Daoy (cell line): ENCODE data around the gene ADAMTS2. TPM values are rescaled to one million over a fixed set of nuclear protein-coding genes. Genes with fewer than 3 reads are reported as not detected.

Experiments
- DNase-seq: peaks from one replicate; pipeline ENCODE4 v3.0.0-alpha.2; 2015; ENCODE audit warnings: low read depth
- total RNA-seq: library from RNA; depleted of rRNA; stranded (reverse); fragments of >200 nt; shearing (Covaris generic); gene quantifications from 2 replicates; pipeline ENCODE4 v1.2.3, GENCODE V29; 2014

Gene ADAMTS2
- total RNA-seq, 1 experiment from 2014 or later: 0.46 TPM

DNA sequence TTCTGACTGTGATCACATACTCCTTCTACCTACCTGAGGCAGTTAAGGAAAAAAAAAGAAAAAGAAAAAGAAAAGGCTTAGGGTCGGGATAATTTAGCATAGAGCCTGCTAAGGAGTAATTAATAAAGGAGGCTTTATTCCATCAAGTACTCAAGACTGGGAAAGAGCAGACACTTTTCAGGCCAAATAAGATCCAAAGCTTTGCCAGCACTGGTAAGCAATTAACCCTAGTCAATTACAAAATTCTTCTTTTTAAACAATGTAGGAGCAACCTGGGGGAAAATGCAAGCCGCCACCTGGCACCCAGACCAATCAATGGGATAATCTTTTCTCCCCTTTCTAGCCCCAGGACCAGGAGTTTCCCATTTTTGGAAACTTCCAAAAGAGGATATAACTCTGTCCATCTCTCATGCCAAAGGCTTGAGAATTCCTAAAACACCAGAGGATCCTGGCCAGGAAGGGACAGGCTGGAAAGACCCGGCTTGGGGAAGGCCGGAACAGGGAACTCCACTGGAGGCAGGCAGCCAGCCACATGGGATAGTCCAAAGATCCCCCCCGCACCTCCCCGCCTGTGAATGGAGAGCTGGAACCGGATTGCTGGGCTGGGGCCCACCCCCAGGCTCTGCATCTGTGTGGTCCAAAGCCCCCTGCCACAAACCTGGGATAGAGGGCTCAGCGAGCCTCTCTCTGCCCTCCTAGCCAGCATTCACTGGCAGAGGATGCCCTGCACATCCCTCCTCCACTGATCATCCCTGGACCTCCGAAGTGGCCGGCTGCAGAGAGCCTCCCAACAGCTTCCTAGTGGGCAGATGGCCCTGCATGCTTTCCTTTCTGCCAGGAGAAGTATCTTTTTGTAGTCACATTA is 167.3 kb downstream of the ADAMTS2 start:
- DNase-seq: no peak

DNA sequence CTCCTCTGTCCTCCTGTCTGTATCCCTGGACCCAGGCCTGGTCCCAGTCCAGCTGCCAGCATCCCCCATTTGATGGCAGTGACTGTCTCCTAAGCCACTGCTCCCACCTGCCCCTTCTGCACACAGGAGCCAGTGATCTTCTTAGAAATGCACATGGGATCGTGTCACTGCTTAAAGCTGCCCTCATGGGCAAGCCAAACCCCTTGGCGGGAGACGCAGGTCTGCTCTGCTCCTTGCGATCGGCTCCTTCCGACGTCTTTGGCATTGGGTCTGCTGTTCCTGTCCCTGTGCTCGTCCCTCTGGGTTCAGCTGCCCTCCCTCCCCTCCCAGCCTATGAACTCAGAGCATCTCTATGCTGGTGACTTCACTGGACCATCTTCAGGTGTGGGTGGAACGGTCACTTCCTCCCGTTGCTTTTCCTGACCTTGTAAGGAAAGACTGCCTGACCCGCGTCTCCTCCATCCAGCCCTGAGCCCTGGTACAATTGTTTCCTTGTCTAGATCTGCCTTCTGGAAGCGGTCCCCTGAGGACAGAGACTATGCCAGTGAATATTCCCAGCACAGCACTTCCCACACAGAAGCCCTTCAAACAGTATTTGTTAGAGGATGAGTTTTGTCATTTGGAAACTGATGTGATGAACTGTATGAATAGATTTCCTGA is 168.6 kb downstream of the ADAMTS2 start:
- DNase-seq: no peak

DNA sequence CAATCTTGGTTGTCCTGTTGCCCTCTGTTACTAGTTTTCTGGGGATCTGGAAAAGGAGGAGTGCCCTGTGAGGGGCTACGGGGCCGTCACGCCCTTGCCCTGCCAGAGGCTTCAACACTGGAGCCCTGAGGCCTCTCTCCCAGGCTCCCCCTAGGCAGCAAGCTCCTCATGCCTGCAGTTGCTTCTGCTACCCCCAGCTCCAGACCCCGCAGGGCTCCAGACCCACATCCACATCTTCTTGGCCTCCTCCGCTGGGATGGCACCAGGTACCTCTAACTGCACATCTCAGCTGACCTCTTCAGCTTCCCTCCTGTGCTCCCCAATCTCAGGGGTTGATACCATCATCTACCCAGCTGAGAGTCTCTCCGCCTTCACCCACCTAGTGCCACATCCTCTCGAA is 169.1 kb downstream of the ADAMTS2 start:
- no peak for DNase-seq

DNA sequence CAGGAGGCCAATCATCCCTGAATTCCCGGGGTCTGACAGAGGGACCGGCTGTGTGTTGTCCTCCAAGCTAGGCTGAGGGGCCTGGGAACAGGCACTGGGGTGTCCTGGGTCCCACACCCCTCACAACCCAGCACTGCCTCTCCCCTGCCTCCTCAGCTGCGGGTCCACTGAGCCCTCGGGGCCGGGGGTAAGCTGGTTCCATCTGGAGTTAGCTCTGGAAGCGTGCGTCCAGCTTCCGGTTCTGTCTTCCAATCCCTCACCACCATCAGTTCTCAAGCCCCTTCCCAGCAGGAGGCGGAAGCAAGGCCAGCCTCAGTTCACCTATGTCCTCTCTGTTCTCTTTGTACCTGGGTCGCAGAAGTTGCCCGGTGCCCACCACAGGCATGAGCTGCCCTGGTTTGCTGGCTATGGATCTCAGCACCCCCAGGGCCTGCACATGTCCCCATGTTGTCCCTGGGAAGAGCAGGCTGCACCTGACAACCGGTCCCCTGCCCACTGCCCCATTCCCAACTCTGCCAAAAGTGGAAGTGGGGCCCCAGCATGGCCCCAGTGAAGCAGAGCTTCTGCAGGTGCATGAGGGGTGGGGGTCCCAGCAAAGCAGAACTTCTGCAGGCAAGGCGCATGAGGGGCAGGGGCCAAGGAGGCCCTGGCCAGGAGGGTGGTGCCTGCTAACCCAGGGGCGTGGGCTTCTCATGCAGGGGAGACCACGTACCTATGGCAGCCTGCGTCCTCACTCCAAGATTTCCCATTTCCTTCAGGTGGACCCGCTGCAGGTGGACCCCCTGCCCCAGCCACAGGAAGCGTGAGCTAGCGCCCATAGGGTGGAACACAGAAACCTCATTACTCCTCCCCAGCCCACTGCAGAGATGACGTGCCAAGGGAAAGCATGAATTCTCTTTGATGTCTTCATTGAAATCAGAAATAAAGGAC is 173.2 kb downstream of the ADAMTS2 start:
- no peak for DNase-seq

DNA sequence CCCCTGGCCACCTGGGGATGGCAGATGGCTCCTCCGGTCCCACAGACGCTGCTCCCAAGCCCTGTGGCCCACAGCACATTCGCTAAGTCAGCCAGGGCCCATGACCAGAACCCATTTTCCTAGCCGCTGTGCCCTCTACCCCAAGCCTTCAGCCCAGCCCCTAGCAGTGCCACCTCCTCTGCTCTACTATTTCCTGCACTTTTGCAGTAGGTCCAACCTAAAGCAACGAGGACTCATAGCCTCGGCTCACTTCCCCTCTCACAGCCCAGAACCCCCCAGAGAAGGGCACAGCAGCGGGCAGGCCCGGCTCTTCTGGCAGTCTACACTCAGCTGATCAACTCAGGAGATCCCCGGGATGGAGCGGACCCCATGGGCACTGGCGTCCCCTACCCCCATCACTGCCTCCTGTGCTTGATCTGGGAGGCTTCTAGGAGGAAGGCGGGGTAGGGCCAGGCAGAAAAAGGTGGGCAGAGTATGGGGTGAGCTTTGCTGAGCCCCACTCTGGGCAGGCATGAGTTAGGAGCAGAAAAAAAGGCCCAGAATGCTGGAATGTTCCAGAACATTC is 173.9 kb downstream of the ADAMTS2 start:
- DNase-seq: no peak

DNA sequence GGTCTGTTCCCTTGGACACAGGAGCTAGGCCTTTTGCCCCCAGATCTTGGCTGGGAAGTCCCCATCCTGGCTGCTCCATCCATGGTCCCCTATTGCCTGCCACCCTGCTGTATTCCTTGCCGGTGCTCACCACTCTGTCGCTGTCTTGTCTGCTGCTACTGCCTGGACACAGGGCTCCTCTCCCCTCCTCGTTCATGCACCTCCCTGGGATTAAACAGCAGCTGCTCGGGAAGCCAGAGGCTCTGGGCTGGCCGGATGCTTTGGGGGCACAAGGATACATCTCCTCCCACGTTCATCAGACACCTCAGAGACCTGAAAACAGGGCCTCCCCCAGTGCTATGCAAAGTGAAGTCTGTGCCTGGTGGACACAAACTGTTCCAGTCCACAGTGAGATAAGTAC is 174.7 kb downstream of the ADAMTS2 start:
- DNase-seq: no peak

DNA sequence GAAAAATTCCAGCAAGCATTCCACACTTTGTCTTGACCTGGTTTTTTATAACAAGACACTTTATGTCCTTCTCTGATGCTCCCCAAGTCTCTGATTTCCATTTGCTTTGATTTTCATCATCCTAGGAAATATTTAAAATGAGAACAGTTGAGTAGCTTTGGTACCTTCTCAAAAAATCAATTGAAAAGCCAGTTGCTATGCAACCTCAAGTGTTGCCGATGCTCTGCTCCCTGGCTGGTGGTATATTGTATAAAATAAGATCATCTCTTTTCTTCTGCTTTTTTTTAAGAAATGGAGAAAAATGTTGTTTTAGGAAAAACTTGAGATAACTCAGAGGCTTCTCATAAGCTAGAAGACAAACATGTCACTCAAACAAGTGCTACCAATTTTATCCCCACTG is 175.4 kb downstream of the ADAMTS2 start:
- no peak for DNase-seq

DNA sequence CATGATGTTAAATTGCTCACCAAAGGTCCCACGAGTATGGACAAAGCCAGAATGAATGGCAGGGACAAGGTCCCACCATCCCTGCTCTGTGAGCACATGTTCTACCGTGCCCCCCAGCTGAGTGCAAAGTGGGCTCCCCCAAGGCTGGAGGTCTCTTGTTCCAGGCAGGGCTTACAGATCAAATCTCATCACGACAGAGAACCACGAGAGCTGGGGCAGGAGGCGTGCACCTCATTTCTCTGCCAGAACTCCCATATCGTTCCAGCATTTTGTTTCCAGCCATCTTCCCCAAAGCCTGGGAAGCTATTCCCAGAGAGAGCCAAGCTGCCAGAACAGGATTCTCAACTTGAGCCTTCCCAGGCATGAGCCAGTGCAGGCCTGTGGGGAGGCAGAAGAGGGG is 176.6 kb downstream of the ADAMTS2 start:
- no peak for DNase-seq

DNA sequence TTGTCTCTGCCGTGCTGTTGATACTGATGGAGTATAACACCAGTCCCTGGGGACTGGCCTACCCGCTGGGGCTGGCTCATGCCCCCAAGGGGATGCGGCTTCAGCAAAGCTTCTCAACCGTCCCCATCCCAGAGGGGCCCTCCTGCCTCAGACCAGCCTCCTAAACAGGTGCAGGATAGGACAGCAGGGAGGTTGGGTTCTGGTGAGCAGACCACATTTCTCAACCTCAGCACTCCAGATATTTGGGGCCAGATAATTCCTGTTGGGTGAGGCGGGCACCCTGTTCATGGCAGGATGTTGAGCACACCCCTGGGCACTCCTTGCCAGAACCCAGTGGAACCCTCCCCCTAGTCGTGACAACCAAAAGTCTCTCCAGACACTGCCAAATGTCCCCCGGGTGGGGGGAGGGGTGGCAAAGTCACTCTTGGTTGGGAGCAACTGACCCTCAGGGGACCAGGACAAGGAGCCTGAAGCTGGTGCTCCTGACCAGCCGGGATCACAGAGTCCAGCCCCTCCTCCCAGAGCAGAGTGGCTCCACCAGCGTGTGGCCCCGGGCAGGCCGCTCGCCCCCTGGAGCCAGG is 177.3 kb downstream of the ADAMTS2 start:
- no peak for DNase-seq

DNA sequence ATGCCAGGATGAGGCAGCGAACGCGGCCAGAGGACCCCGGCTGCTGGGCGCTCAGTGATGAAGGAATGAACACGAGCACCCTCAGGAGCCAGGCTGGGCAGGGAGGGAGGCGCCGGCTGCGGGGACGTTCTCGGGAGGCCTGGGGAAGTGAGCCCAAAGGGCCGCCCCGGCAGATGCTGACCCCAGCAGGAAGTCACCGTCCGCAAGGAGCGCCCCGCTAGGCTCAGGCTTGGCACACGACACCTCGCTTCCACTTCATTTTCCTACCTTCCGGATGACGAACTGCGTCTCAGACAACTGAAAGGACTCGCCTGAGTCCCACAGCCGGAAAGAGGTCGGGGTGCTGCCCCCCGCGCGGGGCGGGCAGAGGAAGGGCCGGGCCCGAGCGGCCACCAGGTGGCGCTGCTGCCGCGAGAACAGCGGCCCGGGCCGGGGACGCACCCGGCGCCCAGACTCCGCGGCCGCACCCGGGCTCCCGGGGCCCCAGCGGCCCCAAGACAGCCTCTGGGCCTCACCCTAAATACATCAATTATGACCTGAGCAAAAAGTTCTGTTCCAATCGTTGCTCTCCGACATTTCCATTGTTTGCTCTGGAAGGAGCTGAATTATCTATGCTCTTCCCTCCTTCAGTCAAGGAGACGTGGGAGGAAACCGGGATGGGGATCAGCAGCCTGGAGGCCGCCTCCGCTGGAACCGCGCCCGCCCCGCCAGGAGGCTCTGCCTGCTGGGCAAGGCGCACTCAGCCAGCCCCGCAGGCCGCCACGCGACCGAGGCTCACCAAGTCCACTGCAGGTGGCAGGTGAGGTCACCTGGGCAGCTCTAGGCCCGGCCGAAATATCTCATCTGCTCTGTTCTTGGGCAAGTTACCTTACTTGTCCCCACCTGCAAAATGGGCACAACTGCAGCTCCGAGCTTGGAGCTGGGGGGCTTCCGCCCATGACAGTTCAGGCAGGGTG is 178.1 kb downstream of the ADAMTS2 start:
- peak; percentile 19 for DNase-seq

DNA sequence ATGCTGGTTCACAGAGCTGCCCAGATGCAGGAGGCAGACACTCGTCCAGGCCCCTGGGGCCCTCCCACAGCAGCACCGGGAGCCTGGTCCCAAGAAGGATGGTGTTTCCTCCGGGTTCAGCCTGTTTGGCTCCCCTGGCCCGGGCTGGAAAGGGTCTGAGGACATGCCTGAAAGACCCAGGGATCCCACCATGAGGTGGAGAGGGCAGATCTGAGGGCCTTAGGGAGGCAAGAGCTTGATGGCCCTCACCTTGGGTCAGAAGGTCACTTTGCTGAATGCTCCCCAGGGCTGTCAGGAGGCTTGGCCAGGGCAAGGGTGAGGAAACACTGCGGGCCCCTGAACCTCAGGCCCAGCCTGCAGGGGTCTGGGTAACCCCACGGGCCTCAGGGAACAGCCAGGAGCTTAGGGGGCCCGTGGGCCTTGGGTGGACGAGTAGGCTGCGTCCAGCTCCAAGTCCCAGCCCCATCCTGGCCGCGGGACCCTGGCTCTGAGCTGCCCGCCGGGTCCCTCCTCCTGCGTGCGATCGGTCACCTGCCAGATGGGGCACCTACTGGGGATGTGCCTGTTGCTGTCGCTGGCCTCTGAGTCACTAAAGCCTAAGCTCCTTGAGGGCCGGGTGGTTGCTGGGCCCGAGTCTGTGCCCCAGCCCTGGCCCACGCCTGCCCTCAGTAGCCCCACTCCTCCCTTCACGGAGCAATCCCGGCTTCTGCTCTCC is 178.9 kb downstream of the ADAMTS2 start:
- no peak for DNase-seq

DNA sequence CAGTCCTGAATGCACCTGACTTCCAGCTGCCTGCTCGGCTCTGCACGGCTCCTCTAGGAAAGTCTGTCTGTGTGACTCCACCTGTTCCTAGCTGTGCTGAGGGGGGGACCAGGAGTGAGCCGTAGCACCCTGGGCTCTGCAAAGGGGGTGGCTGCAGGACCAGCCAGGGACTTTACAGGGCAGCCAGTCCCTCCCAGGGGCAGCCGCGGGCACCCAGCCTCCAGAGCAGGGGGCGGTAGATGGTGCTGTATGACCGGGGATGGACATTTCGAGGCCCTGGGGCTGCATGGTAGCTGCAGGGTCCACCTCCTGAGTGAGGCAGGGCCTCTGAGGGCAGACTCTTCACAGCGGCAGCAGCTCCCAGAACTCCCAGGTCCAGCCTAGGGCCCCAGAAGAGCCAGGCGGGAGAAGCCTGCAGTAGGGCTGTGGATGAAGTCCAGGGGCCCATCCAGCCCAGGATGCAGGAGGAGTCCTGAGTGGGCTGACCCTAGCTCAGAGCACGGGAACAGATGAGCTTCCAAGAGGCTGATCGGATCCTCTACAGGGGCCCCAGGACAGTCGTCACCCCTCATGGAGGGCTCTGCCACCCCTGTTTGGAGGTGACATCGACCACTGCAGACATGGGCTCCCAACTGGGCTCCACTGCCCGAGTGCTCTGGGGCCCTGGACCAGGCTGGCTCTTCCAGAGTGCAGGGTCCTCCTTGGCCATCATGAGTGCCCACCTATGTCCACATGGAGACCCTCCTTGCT is 179.7 kb downstream of the ADAMTS2 start:
- no peak for DNase-seq

DNA sequence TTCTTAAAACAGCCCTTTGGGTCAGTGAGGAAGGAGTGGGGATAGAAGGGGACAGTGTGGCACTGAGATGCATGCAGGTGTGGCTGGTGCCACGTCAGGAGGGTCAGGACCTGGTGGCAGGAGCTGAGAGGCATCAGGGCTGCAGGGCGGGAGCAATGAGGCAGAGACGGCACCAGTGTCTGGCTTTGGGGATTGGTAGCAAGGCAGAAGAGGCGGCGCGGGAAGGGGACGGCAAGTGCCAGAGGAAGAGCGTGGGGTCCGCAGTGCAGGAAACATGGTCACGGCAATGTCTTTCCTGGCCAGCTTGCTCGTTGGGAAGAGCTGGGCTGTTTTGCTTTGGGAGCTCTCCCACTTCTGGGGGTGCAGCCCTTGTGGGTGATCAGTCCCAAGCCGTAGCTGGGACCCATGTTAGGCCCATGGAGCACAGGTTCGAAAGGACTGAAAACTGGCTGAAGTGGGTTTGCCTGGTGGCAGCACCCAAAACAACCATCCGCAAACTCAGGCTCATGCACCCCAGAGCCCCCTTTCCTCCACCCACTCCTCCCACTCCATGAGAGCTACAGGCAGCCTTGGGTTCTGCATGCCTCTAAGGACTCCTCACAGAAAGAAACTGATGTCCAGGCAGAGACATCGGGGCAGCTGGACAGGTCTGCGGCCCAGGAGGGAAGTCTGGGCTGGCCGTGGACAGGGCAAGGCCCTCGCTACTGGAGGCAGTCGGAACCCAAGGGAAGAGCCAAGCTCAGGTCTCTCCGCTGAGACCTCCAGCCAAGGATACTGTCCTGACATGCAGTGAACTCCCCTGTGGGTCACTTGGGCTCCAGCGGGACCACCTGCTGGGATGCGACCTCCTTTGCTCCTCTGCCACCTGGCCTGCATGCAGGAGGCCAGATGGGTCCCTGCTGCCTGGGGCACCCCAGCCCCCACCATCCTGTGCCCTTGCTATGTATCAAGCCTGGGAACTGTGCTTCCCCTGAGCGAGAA is 180.6 kb downstream of the ADAMTS2 start:
- DNase-seq: no peak

DNA sequence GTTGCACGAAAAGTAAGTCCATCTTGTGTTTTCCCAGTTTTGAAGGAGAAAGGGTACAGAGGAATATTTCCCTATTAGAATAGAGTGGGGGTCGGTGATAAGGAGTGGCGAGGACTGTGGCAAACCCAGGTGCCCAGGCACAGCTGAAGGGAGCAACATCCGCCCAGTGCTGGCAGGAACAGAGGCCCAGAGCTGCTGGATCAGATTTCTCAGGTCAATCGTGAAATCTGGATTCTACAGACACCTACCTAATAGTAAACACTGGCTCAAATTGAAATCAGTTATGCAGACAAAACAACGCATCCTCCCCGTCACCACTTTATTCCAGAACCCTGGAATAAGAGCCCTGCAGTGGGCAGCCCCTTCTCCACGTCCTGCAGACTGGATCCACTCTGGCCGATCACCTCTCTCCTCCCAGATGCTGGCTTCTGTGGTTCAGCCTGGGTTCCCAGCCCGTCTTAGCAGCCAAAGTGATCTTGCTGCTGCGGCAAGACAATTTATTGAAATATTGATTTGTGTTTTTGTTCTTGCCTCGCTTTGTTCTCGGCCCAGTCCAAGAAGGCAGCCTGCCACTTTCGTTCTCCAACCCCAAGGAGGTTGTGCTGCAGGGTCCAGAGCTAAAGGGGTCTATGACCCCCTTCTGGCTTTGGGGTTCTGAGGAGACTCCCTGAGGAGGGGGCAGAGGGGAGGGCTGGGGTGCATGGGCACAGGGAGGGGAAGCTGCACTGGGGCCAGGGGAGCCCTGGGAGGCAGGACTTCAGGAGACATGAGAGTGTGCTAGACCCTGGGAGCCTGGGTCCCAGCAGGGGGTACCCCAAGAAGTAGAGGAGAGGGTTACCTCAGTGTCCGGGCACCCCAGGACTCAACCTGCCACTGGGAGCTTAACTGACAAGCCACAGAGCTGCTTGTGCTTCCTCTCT is 181.8 kb downstream of the ADAMTS2 start:
- no peak for DNase-seq

DNA sequence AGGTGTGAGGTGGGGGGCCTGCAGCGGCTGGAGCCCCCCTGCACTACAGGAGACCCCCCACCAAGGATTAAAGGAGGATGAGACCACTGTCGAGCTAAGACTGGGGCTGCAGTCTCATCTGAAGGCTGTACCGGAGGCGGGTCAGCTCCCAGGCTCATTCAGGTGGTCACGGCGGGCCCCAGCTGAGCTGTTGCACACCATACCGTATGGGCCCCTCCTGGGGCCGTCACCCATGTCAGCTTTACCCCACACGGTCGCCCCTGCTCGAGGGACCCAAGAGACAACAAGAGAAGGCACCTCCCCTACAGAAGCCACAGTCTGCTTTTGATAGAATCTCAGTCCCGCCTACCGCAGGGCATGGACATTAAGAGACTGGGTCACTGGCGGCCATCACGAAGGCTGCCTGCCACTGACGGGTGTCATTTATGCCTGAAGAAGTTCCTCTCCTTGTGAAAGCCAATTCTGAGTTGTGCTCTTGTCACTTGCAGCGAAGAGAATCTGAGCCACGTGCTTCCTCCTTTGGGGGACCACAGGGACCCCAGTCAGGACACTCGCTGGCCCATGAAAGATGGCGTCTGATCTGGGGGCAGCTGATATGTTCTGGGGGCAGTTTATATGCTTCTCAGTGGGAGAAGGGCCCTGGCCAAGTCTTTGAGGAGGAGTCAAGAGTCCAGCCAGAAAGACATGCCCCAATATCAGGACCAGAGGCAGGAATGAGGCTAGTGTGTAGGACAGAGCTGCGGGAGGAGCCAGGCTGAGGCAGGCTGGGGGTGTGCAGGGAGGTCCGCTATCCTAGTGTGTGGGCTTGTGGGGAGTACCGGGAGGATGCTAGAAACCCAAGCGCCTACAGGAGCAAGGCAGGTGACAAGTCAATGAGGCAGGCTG is 182.7 kb downstream of the ADAMTS2 start:
- DNase-seq: no peak

DNA sequence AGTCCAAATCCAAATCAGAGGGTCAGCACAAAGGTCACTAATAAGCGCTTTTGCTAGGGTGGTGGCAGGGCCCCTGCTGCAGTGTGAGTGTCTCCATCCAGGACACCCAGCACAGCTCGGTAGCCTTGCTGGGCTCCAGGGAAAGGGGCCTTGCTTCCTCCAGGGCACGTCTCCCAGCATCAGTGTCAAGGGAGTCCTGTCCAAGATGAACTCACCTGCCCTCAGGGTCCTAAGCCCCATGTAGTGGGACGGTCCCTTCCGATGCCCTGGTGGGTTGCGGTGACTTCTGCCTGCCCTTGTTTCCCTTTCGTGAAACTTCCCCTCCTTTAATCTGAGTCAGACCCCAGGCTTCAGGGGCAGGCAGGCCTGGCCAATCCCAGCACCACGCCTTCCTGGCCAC is 183.4 kb downstream of the ADAMTS2 start:
- DNase-seq: no peak
